SK-N-SH (cell line): ENCODE measurements around the gene ADAMTS2. TPM values are rescaled to one million over a fixed set of nuclear protein-coding genes. Genes with fewer than 3 reads are reported as not detected.

Source experiments
- CTCF ChIA-PET: fragments of 300-600, 350-600 bp; formaldehyde crosslinking; extraction: SDS; loops from one replicate; lab custom pipeline; 2021; lab: Yijun Ruan, JAX
- POLR2A ChIA-PET: fragments of 350-600 bp; sonication (Branson Sonifier 250); formaldehyde crosslinking; extraction: SDS; loops from one replicate; lab custom pipeline; 2020; ENCODE audit warnings: antibody characterized with exemption, inconsistent platforms; lab: Yijun Ruan, JAX
- DNase-seq: peaks from one replicate; pipeline ENCODE4 v3.0.0; 2012
- H2AFZ ChIP-seq: fragments of 200-600 bp; sonication (generic); 2 replicates; pipeline ENCODE4 v1.8.1; 2016; ENCODE audit warnings: antibody characterized with exemption, mild to moderate bottlenecking, low read depth
- H3F3A ChIP-seq: fragments of 200-600 bp; sonication (generic); replicated peaks from 2 replicates; pipeline ENCODE3; 2016; ENCODE audit warnings: antibody characterized with exemption, mild to moderate bottlenecking; ENCODE audit not compliant: insufficient read depth
- H3K27ac ChIP-seq, 2 experiments: fragments of 200-500 bp in 1 of 2; fragments of 200-600 bp in 1 of 2; sonication (Bioruptor generic) in 1 of 2; sonication (generic), shearing (Covaris generic) in 1 of 2; 2 replicates each; pipeline versions ENCODE4 v1.5.1 to v1.6.1; 2014 to 2016; ENCODE audit warnings: low read depth in 2 of 2, inconsistent platforms in 1 of 2, low read length in 1 of 2, mild to moderate bottlenecking in 1 of 2, mixed read lengths in 1 of 2
- H3K27me3 ChIP-seq: fragments of 200-600 bp; sonication (generic), shearing (Covaris generic); 2 replicates; pipeline ENCODE4 v1.6.1; 2016; ENCODE audit warnings: mixed run types; ENCODE audit not compliant: insufficient read depth
- H3K36me3 ChIP-seq, 2 experiments: fragments of 200-500 bp in 1 of 2; fragments of 200-600 bp in 1 of 2; sonication (Bioruptor generic) in 1 of 2; sonication (generic) in 1 of 2; replicated peaks in 1 of 2; 2 replicates each; pipeline versions ENCODE3 to v1.5.1; 2014 to 2016; ENCODE audit warnings: low read length in 1 of 2, mild to moderate bottlenecking in 1 of 2; ENCODE audit not compliant: insufficient read depth in 2 of 2, control insufficient read depth in 1 of 2
- H3K4me1 ChIP-seq, 2 experiments: fragments of 200-500 bp in 1 of 2; fragments of 200-600 bp in 1 of 2; sonication (Bioruptor generic) in 1 of 2; sonication (generic), shearing (Covaris generic) in 1 of 2; 2 replicates each; pipeline versions ENCODE4 v1.5.1 to v1.6.1; 2014 to 2016; ENCODE audit warnings: low read depth in 1 of 2, low read length in 1 of 2, mixed run types in 1 of 2; ENCODE audit not compliant: insufficient read depth in 2 of 2, control insufficient read depth in 1 of 2
- H3K4me2 ChIP-seq: fragments of 200-600 bp; sonication (generic), shearing (Covaris generic); 2 replicates; pipeline ENCODE4 v1.6.1; 2017; ENCODE audit warnings: mixed run types
- H3K4me3 ChIP-seq, 2 experiments: fragments of 200-500 bp in 1 of 2; fragments of 200-600 bp in 1 of 2; sonication (Bioruptor generic) in 1 of 2; sonication (generic), shearing (Covaris generic) in 1 of 2; 2 replicates each; pipeline versions ENCODE4 v1.5.1 to v1.8.1; 2014 to 2016; ENCODE audit warnings: low read depth in 2 of 2, inconsistent platforms in 1 of 2, low read length in 1 of 2, mild to moderate bottlenecking in 1 of 2, mixed read lengths in 1 of 2, moderate library complexity in 1 of 2
- H3K79me2 ChIP-seq: fragments of 200-600 bp; sonication (generic); 2 replicates; pipeline ENCODE4 v1.8.1; 2017; ENCODE audit warnings: mild to moderate bottlenecking; ENCODE audit not compliant: insufficient read depth
- H3K9ac ChIP-seq: fragments of 200-600 bp; sonication (generic); 2 replicates; pipeline ENCODE4 v1.6.1; 2017; ENCODE audit warnings: mixed run types
- H3K9me2 ChIP-seq: fragments of 200-600 bp; sonication (generic); 2 replicates; pipeline ENCODE4 v1.6.1; 2017; ENCODE audit warnings: mixed run types
- H3K9me3 ChIP-seq: fragments of 200-600 bp; sonication (generic); 2 replicates; pipeline ENCODE4 v1.6.1; 2017; ENCODE audit warnings: mixed run types, mild to moderate bottlenecking, moderate library complexity
- H4K20me1 ChIP-seq: fragments of 200-600 bp; sonication (generic); 2 replicates; pipeline ENCODE4 v1.6.1; 2017; ENCODE audit warnings: mild to moderate bottlenecking, mixed run types; ENCODE audit not compliant: insufficient read depth
- CHD2 ChIP-seq: fragments of 150-350 bp; IDR thresholded peaks from 2 replicates; pipeline ENCODE4 v1.6.1; 2018; ENCODE audit warnings: low read length; ENCODE audit not compliant: partially characterized antibody
- CTCF ChIP-seq: fragments of 200-600 bp; sonication (generic); IDR thresholded peaks from 2 replicates; pipeline ENCODE4 v1.6.1; 2017; ENCODE audit warnings: antibody characterized with exemption, mild to moderate bottlenecking, moderate library complexity
- ELF1 ChIP-seq: IDR thresholded peaks from 2 replicates; pipeline ENCODE4 v1.4.0; 2012
- FOXM1 ChIP-seq: IDR thresholded peaks from 2 replicates; pipeline ENCODE4 v1.4.0; 2012; ENCODE audit warnings: low read depth, mild to moderate bottlenecking
- GABPA ChIP-seq: IDR thresholded peaks from 2 replicates; pipeline ENCODE4 v1.4.0; 2012; ENCODE audit warnings: low read depth, mild to moderate bottlenecking
- GATA2 ChIP-seq: sonication (generic); formaldehyde crosslinking; IDR thresholded peaks from 2 replicates; pipeline ENCODE4 v1.5.0; 2020; ENCODE audit warnings: mild to moderate bottlenecking, missing genetic modification reagents
- MXI1 ChIP-seq: IDR thresholded peaks from 2 replicates; pipeline ENCODE4 v1.6.1; 2012; ENCODE audit warnings: mild to moderate bottlenecking, low read depth, low read length, improper control_type of control experiment
- NFIC ChIP-seq: IDR thresholded peaks from 2 replicates; pipeline ENCODE4 v1.4.0; 2012; ENCODE audit warnings: borderline replicate concordance
- NRF1 ChIP-seq: IDR thresholded peaks from 2 replicates; pipeline ENCODE4 v1.6.1; 2012; ENCODE audit warnings: low read depth, mild to moderate bottlenecking, low read length
- RFX5 ChIP-seq: IDR thresholded peaks from 2 replicates; pipeline ENCODE4 v1.6.1; 2012; ENCODE audit warnings: mild to moderate bottlenecking, improper control_type of control experiment, low read length
- TAF1 ChIP-seq: IDR thresholded peaks from 2 replicates; pipeline ENCODE4 v1.6.1; 2012; ENCODE audit warnings: low read depth, mild to moderate bottlenecking, low read length, moderate library complexity, borderline replicate concordance
- TCF12 ChIP-seq: IDR thresholded peaks from 2 replicates; pipeline ENCODE4 v1.4.0; 2012
- USF1 ChIP-seq: IDR thresholded peaks from 2 replicates; pipeline ENCODE4 v1.4.0; 2012; ENCODE audit warnings: low read depth, borderline replicate concordance
- USF2 ChIP-seq: fragments of 150-350 bp; IDR thresholded peaks from 2 replicates; pipeline ENCODE4 v1.6.1; 2017; ENCODE audit warnings: antibody characterized with exemption, low read length, low read depth, borderline replicate concordance
- YY1 ChIP-seq: IDR thresholded peaks from 2 replicates; pipeline ENCODE4 v1.4.0; 2012; ENCODE audit warnings: low read depth, mild to moderate bottlenecking
- ZBTB33 ChIP-seq: IDR thresholded peaks from 2 replicates; pipeline ENCODE4 v1.4.0; 2012; ENCODE audit warnings: low read depth, borderline replicate concordance
- WGBS: methylation state at CpG from one replicate; pipeline ENCODE4 v1.1.6; 2017; ENCODE audit warnings: low lambda C conversion rate; 5-methylcytosine and 5-hydroxymethylcytosine counted together
- polyA plus RNA-seq, 3 experiments: library from polyadenylated mRNA; depleted of rRNA; stranded (reverse); fragments of >200 nt; gene quantifications; 2 replicates each; pipeline ENCODE4 v1.2.3, GENCODE V29; 2012
- TF ChIP-seq, protein P1 (sequence below): IDR thresholded peaks from 2 replicates; pipeline ENCODE4 v1.4.0; 2012; ENCODE audit warnings: low read depth
- TF ChIP-seq, protein P2 (sequence below): IDR thresholded peaks from 2 replicates; pipeline ENCODE4; 2012

The ADAMTS2 gene
- polyA plus RNA-seq, 1 of the 3 experiments (the other 2 are of a cell fraction) = 0.12 TPM

- TF ChIP-seq CTCF = no peak
- TF ChIP-seq RFX5 = no peak
- no peak for TF ChIP-seq ZBTB33
- TF ChIP-seq YY1 = no peak
- no peak for TF ChIP-seq CHD2
- no peak for TF ChIP-seq USF2
- TF ChIP-seq MXI1 = no peak
- 37% methylated on average over 3 of the region's 3 CpGs for WGBS
- Histone ChIP-seq H3K9ac (no peak overlapping the region), H3K4me1 (peaks cover 0 to 3% of the 10 kb centered on the region in 2 experiments; a peak in 1 of 4 replicates), H3K9me3 (no peaks in the 10 kb centered on the region), H3K4me3 (no peak overlapping the region), H3K79me2 (no peaks in the 10 kb centered on the region), H3K36me3 (no peaks in the 10 kb centered on the region), H3K4me2 (no peak overlapping the region), H2AFZ (no peak overlapping the region), H3K27ac (no peak overlapping the region), H4K20me1 (no peaks in the 10 kb centered on the region), H3F3A (no peaks in the 10 kb centered on the region), H3K27me3 (no peaks in the 10 kb centered on the region), H3K9me2 (no peaks in the 10 kb centered on the region)
- no peak for DNase-seq
- ChIA-PET CTCF (interaction anchor here (0.7 to 1.7 kb wide), 6 partner anchors 8 to 336 kb away, joined by 3 to 5 read pairs (median 3); no protein-coding TSS in a partner anchor), POLR2A (no interaction called here)
Observed at GRCh38 chr5:179160584-179160983, 184.7 kb downstream of the ADAMTS2 start.

GRCh38 chr5:179158556-179158955 lies 186.7 kb downstream of the ADAMTS2 start:
- Histone ChIP-seq H3K36me3 (no peaks in the 10 kb centered on the region), H4K20me1 (no peaks in the 10 kb centered on the region), H3K4me2 (no peak overlapping the region), H3K4me3 (no peak overlapping the region), H3K27ac (no peak overlapping the region), H3K4me1 (peaks cover 0 to 8% of the 10 kb centered on the region in 2 experiments; a peak in 1 of 4 replicates), H2AFZ (no peak overlapping the region), H3F3A (no peaks in the 10 kb centered on the region), H3K79me2 (no peaks in the 10 kb centered on the region), H3K27me3 (no peaks in the 10 kb centered on the region), H3K9me3 (no peaks in the 10 kb centered on the region), H3K9me2 (no peaks in the 10 kb centered on the region), H3K9ac (no peak overlapping the region)
- ChIA-PET CTCF (interaction anchor here (1.1 to 2.7 kb wide), 2 partner anchors 9 to 103 kb away, joined by 3 to 7 read pairs; no protein-coding TSS in a partner anchor), POLR2A (no interaction called here)
- 46% methylated on average over 6 of the region's 14 CpGs for WGBS
- no peak for TF ChIP-seq CHD2
- TF ChIP-seq, protein P1, sequence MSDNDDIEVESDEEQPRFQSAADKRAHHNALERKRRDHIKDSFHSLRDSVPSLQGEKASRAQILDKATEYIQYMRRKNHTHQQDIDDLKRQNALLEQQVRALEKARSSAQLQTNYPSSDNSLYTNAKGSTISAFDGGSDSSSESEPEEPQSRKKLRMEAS = no peak
- TF ChIP-seq, protein P2, sequence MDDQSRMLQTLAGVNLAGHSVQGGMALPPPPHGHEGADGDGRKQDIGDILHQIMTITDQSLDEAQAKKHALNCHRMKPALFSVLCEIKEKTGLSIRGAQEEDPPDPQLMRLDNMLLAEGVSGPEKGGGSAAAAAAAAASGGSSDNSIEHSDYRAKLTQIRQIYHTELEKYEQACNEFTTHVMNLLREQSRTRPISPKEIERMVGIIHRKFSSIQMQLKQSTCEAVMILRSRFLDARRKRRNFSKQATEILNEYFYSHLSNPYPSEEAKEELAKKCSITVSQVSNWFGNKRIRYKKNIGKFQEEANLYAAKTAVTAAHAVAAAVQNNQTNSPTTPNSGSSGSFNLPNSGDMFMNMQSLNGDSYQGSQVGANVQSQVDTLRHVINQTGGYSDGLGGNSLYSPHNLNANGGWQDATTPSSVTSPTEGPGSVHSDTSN = no peak
- TF ChIP-seq TCF12 = no peak
- TF ChIP-seq ELF1 = no peak
- no peak for TF ChIP-seq GABPA
- no peak for TF ChIP-seq TAF1
- no peak for TF ChIP-seq NFIC
- no peak for TF ChIP-seq USF1
- no peak for TF ChIP-seq GATA2 (CRISPR knock-in tag)
- no peak for TF ChIP-seq FOXM1
- TF ChIP-seq NRF1 = no peak
- no peak for DNase-seq
